Measurements from ENCODE around the gene CYTH1. TPM values are rescaled to one million over a fixed set of nuclear protein-coding genes. Genes with fewer than 3 reads are reported as not detected.
A peak's percentile ranks its signal among the peaks of the same experiment; 100 is the strongest.

The CYTH1 gene
- total RNA-seq, 1 experiment from 2014 or later, result 34.3 TPM

- RAD21 ChIA-PET (ENCODE audit: low non-redundant PET in 1 of 2, low total read pairs in 2 of 2, uncharacterized antibody in 2 of 2, unreplicated experiment in 2 of 2), result interaction anchor here (0.5 to 1.8 kb wide), 5 partner anchors 11 to 211 kb away, joined by 3 to 9 read pairs (median 5); no protein-coding TSS in a partner anchor
- no peaks in the 10 kb centered on the region for H3K36me3 ChIP-seq (ENCODE audit: control insufficient read depth in 1 of 2, insufficient read depth in 2 of 2, low read length in 2 of 2)
- TF ChIP-seq, protein P1, sequence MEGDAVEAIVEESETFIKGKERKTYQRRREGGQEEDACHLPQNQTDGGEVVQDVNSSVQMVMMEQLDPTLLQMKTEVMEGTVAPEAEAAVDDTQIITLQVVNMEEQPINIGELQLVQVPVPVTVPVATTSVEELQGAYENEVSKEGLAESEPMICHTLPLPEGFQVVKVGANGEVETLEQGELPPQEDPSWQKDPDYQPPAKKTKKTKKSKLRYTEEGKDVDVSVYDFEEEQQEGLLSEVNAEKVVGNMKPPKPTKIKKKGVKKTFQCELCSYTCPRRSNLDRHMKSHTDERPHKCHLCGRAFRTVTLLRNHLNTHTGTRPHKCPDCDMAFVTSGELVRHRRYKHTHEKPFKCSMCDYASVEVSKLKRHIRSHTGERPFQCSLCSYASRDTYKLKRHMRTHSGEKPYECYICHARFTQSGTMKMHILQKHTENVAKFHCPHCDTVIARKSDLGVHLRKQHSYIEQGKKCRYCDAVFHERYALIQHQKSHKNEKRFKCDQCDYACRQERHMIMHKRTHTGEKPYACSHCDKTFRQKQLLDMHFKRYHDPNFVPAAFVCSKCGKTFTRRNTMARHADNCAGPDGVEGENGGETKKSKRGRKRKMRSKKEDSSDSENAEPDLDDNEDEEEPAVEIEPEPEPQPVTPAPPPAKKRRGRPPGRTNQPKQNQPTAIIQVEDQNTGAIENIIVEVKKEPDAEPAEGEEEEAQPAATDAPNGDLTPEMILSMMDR (IDR thresholded peaks at IDR 0.05 in 2 of 3, conservative IDR thresholded peaks at IDR 0.05 in 1 of 3; ENCODE audit: borderline replicate concordance in 1 of 3, insufficient read depth in 1 of 3, low read depth in 2 of 3, low read length in 2 of 3), result peak; percentile 91 to 100 (median 96)
- TF ChIP-seq TCF7L2 (IDR thresholded peaks at IDR 0.05; ENCODE audit: borderline replicate concordance, extremely low read depth, insufficient read depth, insufficient read length) (no peak), ZBTB33 (IDR thresholded peaks at IDR 0.05; ENCODE audit: extremely low read depth, insufficient replicate concordance, low read length) (no peak), POLR2AphosphoS5 (IDR thresholded peaks at IDR 0.05; ENCODE audit: low read depth, low read length) (no peak), RAD21 (IDR thresholded peaks at IDR 0.05; ENCODE audit: low read depth) (peak; percentile 98), ZNF274 (IDR thresholded peaks at IDR 0.05; ENCODE audit: low read depth, low read length) (no peak), CEBPB (IDR thresholded peaks at IDR 0.05; ENCODE audit: low read depth) (no peak)
- H3K4me3 ChIP-seq (replicated peaks in 1 of 2; ENCODE audit: low read depth in 1 of 2, low read length in 2 of 2), result no peak overlapping the region
- peaks cover 8 to 14% of the 10 kb centered on the region in 2 experiments for H3K4me1 ChIP-seq (ENCODE audit: control insufficient read depth in 1 of 2, insufficient read depth in 2 of 2, low read length in 2 of 2)
- H4K20me1 ChIP-seq (ENCODE audit: insufficient read depth), result no peaks in the 10 kb centered on the region
- peaks cover 3% of the 10 kb centered on the region; the same call in 1 of the 2 replicates for H3K79me2 ChIP-seq (ENCODE audit: insufficient read depth, low read length)
- no peaks in the 10 kb centered on the region for H3K27me3 ChIP-seq (ENCODE audit: insufficient read depth, low read length)
- ATAC-seq (peak; percentile 99), DNase-seq (ENCODE audit: low read depth, low spot score) (peak; percentile 56)
- H3K9ac ChIP-seq (ENCODE audit: low read length), result no peak overlapping the region
- no TSS peak for BruUV-seq (replicated peaks)
- POLR2A ChIA-PET, result no interaction called here
- H3K9me2 ChIP-seq (ENCODE audit: insufficient read depth), result no peaks in the 10 kb centered on the region
- intact Hi-C loops (cut with micrococcal nuclease), result loop anchor here (1.0 to 5.0 kb wide), 3 partner anchors 211 to 346 kb away; partner anchors contain the start of gene SOCS3
- no peak overlapping the region for H2AFZ ChIP-seq (ENCODE audit: low read depth, low read length, poor library complexity, severe bottlenecking)
- CTCF ChIA-PET, result interaction anchor here (0.6 to 5.4 kb wide), 13 partner anchors 8 to 263 kb away, joined by 3 to 41 read pairs (median 4); no protein-coding TSS in a partner anchor
- H3K9me3 ChIP-seq (ENCODE audit: control insufficient read depth in 1 of 2, insufficient read depth in 1 of 2, low read depth in 1 of 2, low read length in 2 of 2), result no peaks in the 10 kb centered on the region
- H3K4me2 ChIP-seq (ENCODE audit: low read length), result no peak overlapping the region
- no peak overlapping the region for H3K27ac ChIP-seq (ENCODE audit: low read depth, low read length)
Measured at GRCh38 chr17:78708510-78708973, 73.5 kb downstream of the CYTH1 start.

All from HCT116 (cell line).